Suprapubic skin (tissue), 4 donors: ENCODE measurements around the gene KCNH6.

Source experiments
- CTCF ChIP-seq, 2 donors: fragments of 200-600 bp in 1 of 2; fragments of 450-650 bp in 1 of 2; sonication (generic) in 1 of 2; IDR thresholded peaks; one replicate each; pipeline ENCODE4 v1.5.1; 2016 to 2019; ENCODE audit warnings: antibody characterized with exemption in 2 of 2, mild to moderate bottlenecking in 1 of 2, moderate library complexity in 1 of 2
- POLR2A ChIP-seq, 2 donors: fragments of 450-650 bp; IDR thresholded peaks; one replicate each; pipeline ENCODE4 v1.6.1; 2017; ENCODE audit warnings: antibody characterized with exemption in 2 of 2, mild to moderate bottlenecking in 2 of 2, moderate library complexity in 2 of 2
- POLR2AphosphoS5 ChIP-seq, 3 donors: sonication (generic); formaldehyde crosslinking; IDR thresholded peaks; one replicate each; pipeline ENCODE4 v1.6.1; 2017; ENCODE audit warnings: antibody characterized with exemption in 3 of 3

- no peak for TF ChIP-seq POLR2A (IDR thresholded peaks at IDR 0.05)
- no peak for TF ChIP-seq CTCF (IDR thresholded peaks at IDR 0.05)
- TF ChIP-seq POLR2AphosphoS5 (IDR thresholded peaks at IDR 0.05): no peak
These were observed 46.2 kb upstream of the KCNH6 start, which contains the start of gene ACE for GRCh38 chr17:63476854-63477479.
